K562 (cell line): Measurements from ENCODE around the gene ARHGAP4. TPM values are rescaled to one million over a fixed set of nuclear protein-coding genes. Genes with fewer than 3 reads are reported as not detected.
A peak's percentile ranks its signal among the peaks of the same experiment; 100 is the strongest.

Experiments
- ARHGAP35 ChIP-seq: fragments of 450-650 bp; IDR thresholded peaks from 2 replicates; pipeline ENCODE4 v1.6.1; 2018; ENCODE audit not compliant: partially characterized antibody
- ATF6 ChIP-seq: sonication (generic); formaldehyde crosslinking; IDR thresholded peaks from 2 replicates; pipeline ENCODE4 v1.4.0; 2020; ENCODE audit warnings: mild to moderate bottlenecking, missing genetic modification reagents
- CBX3 ChIP-seq, 2 experiments: IDR thresholded peaks; 1 replicate in 1 of 2; 2 replicates in 1 of 2; pipeline ENCODE4 v1.6.1; 2012; ENCODE audit warnings: inconsistent platforms in 2 of 2, low read length in 2 of 2, borderline replicate concordance in 1 of 2, control low read depth in 1 of 2
- CTCF ChIP-seq, 3 experiments: IDR thresholded peaks in 2 of 3; conservative IDR thresholded peaks in 1 of 3; 2 replicates each; pipeline ENCODE4 v1.5.1; 2011 to 2012; ENCODE audit warnings: low read length in 3 of 3, mild to moderate bottlenecking in 3 of 3, control low read depth in 2 of 3, improper control_type of control experiment in 1 of 3, inconsistent platforms in 1 of 3, low read depth in 1 of 3, mixed read lengths in 1 of 3, moderate library complexity in 1 of 3; ENCODE audit not compliant: insufficient read depth in 2 of 3
- DACH1 ChIP-seq: fragments of 450-650 bp; IDR thresholded peaks from 2 replicates; pipeline ENCODE4 v1.6.1; 2018; ENCODE audit not compliant: partially characterized antibody
- EP300 ChIP-seq: IDR thresholded peaks from 2 replicates; pipeline ENCODE4 v1.6.1; 2012; ENCODE audit warnings: low read length, improper control_type of control experiment
- NR1H2 ChIP-seq: sonication (generic); formaldehyde crosslinking; IDR thresholded peaks from 2 replicates; pipeline ENCODE4 v1.4.0; 2020; ENCODE audit warnings: mild to moderate bottlenecking, missing genetic modification reagents
- TAF15 ChIP-seq: fragments of 200-400 bp; formaldehyde crosslinking; IDR thresholded peaks from 2 replicates; pipeline ENCODE4 v1.6.1; 2017; ENCODE audit warnings: mild to moderate bottlenecking, low read depth, low read length, moderate library complexity
- ZBTB12 ChIP-seq: fragments of 250-450 bp; sonication (Bioruptor Pico); IDR thresholded peaks from 2 replicates; pipeline ENCODE4 v1.4.0; 2020
- ZBTB40 ChIP-seq, 2 experiments: fragments of 450-650 bp in 1 of 2; sonication (generic) in 1 of 2; formaldehyde crosslinking in 1 of 2; IDR thresholded peaks; 2 replicates each; pipeline versions ENCODE4 v1.7.1 to v1.9.0; 2016 to 2022; ENCODE audit warnings: inconsistent platforms in 1 of 2, mild to moderate bottlenecking in 1 of 2, missing genetic modification reagents in 1 of 2
- ZKSCAN1 ChIP-seq: fragments of 150-350 bp; IDR thresholded peaks from 2 replicates; pipeline ENCODE4 v1.6.1; 2016; ENCODE audit warnings: low read depth, low read length
- polyA plus RNA-seq, 8 experiments: library from polyadenylated mRNA; depleted of rRNA in 4 of 8; stranded (reverse) in 5 of 8; unstranded in 3 of 8; fragments of >200 nt; fragmentation: Nextera tagmentation in 2 of 8; fragmentation: Illumina TruSeq in 1 of 8; extraction: Ambion mirVana in 2 of 8; extraction: Trizol in 1 of 8; gene quantifications; 2 replicates each; pipeline versions ENCODE4 v1.2.1 to v1.2.3, GENCODE V29; 2011 to 2014; ENCODE audit warnings: inconsistent platforms in 1 of 8, missing spikeins in 1 of 8
- total RNA-seq, 7 experiments: library from RNA; depleted of rRNA in 6 of 7; stranded (reverse); fragments of >200 nt in 6 of 7; fragmentation: Illumina TruSeq in 2 of 7; extraction: Trizol in 2 of 7; gene quantifications; 2 replicates each; pipeline versions ENCODE4 v1.2.1 to v1.2.3, GENCODE V29; 2011 to 2021; ENCODE audit warnings: low replicate concordance in 1 of 7

ARHGAP4 gene
- total and polyA plus RNA-seq, 9 of the 15 experiments (the other 6 are each of a cell fraction or from before 2014, with no cell fraction given): 0.30 to 81.8 (median 13.5) TPM

GRCh38 chrX:153900831-153901752 lies 25.0 kb downstream of the ARHGAP4 start (continued):
- TF ChIP-seq ATF6 (no peak), CBX3 (IDR thresholded peaks at IDR 0.05; ENCODE audit: borderline replicate concordance in 1 of 2, low read length in 2 of 2) (0 out of 3 replicates have a peak, but pooled peaks of 1 of the 2 experiments have one; percentile 11), DACH1 (no peak), ZKSCAN1 (no peak), ARHGAP35 (no peak), EP300 (peak; percentile 39; the same call in 1 of the 2 replicates), ZBTB40 (IDR thresholded peaks at IDR 0.05) (peak; percentile 62), ZBTB40 (CRISPR knock-in tag; IDR thresholded peaks at IDR 0.05) (no peak), CTCF (IDR thresholded peaks at IDR 0.05 in 2 of 3, conservative IDR thresholded peaks at IDR 0.05 in 1 of 3; ENCODE audit: insufficient read depth in 2 of 3, low read depth in 1 of 3, low read length in 3 of 3) (peak in 1 of 3 experiments; percentile 4; a peak in 1 of 6 replicates), NR1H2 (CRISPR knock-in tag) (no peak), ZBTB12 (CRISPR knock-in tag) (no peak), TAF15 (no peak)
